Omental fat pad (tissue), 4 donors: ENCODE measurements around the gene PAX2. TPM values are rescaled to one million over a fixed set of nuclear protein-coding genes. Genes with fewer than 3 reads are reported as not detected.

Experiments used
- ATAC-seq: fragments of 150-250 bp; one replicate; pipeline ENCODE4 v1.9.1; 2016; ENCODE audit warnings: mild to moderate bottlenecking, moderate library complexity; ENCODE audit not compliant: low FRiP score
- DNase-seq: peaks from one replicate; pipeline ENCODE4 v3.0.0-alpha.2; 2019; ENCODE audit warnings: low spot score
- total RNA-seq, 4 donors: library from RNA; depleted of rRNA; stranded (reverse); fragments of >200 nt; gene quantifications; one replicate each; pipeline ENCODE4 v1.1.0, GENCODE V29; 2016
- TF ChIP-seq, protein P1 (sequence below), 3 donors: fragments of 450-650 bp; IDR thresholded peaks; one replicate each; pipeline ENCODE4 v1.5.1; 2016 to 2017; ENCODE audit warnings: antibody characterized with exemption in 3 of 3, mild to moderate bottlenecking in 3 of 3, moderate library complexity in 2 of 3

The PAX2 gene
- total RNA-seq, 4 donors from 2014 or later: not detected

DNA sequence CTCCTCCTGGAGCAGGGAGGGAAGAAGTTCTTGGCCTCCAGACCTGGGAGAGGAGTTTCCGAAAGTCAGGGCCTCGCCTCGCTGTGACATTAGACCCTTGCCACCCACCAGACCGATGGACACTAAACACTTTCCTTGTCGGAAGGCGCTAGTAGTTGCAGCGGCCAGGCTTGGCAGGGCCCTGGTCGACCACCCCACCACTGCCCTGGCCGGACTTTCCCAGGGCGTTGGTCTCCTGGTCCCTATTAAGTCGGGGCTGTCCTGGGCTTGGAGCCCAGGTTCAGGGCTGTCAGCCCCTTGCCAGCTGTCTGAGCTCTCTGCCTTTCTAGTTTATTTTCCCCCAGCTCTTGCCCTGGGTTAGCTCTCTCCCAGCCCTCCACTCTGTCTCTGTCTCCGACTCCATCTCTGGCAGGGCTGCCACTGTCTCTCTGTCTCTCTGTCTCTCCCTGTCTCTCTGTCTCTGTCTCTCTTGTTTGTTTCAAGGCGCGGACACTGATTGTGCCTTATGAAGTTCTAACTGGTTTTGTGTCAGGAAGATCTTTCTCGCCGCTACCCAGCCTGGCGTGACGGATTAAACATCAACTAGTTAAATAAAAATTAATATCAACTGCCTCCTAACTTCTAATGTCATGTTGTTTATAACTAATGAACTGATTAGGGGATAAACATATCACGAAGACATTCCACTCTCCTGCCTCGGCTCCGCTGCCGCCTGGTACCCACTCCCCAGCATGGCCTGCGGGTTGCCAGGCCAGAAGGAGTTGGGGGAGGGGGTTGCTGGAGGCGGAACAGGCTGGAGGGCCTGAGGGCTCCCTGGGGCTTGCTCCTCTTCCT is 13.8 kb upstream of the PAX2 start:
- no peak for ATAC-seq
- no peak for DNase-seq
- TF ChIP-seq, protein P1, sequence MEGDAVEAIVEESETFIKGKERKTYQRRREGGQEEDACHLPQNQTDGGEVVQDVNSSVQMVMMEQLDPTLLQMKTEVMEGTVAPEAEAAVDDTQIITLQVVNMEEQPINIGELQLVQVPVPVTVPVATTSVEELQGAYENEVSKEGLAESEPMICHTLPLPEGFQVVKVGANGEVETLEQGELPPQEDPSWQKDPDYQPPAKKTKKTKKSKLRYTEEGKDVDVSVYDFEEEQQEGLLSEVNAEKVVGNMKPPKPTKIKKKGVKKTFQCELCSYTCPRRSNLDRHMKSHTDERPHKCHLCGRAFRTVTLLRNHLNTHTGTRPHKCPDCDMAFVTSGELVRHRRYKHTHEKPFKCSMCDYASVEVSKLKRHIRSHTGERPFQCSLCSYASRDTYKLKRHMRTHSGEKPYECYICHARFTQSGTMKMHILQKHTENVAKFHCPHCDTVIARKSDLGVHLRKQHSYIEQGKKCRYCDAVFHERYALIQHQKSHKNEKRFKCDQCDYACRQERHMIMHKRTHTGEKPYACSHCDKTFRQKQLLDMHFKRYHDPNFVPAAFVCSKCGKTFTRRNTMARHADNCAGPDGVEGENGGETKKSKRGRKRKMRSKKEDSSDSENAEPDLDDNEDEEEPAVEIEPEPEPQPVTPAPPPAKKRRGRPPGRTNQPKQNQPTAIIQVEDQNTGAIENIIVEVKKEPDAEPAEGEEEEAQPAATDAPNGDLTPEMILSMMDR (IDR thresholded peaks at IDR 0.05): no peak

DNA sequence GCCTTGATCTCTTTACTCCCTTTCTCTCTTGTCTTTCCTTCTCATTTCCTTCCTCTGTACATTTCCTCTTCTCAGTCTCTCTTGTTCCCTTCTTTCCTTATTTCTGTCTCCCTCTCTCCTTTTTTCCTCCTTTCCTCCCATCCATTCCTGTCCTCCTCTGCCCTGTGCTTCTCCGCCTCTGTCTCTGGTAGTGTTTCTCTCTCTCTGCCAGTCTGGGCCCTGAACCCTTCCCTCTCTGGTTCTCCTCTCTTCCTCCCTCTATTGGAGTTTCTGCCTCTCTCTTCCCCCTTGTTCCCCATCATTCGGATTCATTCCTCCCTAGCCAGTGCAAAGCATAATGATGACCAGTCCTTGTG is 13.2 kb upstream of the PAX2 start:
- DNase-seq (no peak), ATAC-seq (no peak)
- TF ChIP-seq, protein P1 (IDR thresholded peaks at IDR 0.05): no peak

DNA sequence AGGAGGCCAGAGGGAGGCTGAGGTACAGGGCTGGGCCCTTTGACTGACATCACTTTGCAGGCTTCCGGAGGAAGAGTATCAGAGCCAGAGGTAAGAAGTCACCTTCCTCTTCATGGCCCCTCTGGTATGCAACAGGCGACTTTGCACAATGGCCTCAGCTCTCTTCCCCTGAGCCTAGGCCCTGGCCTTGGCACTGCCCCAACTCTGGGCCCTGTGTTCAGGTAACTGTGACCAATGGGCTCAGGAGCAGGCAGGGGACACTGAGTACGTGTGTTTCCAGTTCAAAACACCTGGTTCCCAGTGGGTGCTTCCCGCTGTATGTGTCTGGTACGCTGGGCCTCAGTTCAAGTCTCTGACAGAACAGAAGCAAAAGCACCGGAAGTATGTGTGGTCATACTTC is 12.1 kb upstream of the PAX2 start:
- no peak for ATAC-seq
- TF ChIP-seq, protein P1 (IDR thresholded peaks at IDR 0.05): no peak
- DNase-seq: no peak

DNA sequence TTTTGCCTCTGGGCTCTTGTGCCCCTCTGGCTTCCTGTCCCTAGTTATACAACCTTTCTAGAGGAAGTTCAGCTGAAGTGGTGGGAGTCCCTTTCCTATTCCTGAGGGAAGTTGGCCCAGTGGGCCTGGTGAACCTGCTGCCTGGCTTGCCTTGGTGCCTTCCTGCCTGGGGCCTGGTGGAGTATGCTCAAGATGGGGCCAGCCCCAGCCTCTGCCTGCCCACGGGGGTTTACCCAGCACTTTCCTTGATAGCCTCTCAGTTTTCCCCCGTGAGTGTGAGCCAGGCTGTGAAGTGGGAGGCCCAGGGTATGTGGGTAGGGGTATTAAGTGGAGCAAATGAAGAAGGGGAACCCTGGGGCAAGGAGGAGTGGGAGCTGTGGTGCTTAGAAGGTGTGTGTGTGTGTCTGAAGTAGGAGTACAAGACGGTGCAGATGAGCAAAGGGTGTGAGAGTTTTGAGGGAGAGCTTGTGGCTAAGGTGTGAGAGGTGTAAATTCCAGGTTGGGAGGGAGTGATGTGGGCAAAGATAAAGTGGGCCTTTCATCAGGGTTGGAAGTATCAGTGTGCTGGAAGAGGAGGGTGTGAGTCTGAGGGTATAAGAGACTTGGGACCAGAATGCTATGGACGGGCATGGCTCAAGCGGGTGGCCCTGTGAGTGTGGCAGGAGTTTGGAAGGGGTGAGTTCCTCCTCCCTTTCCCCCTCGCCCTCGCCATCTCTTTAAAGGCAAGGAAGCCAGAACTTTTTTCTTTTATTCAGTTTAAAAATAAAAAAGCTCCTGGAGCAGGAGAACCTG is 10.9 kb upstream of the PAX2 start:
- no peak for DNase-seq
- TF ChIP-seq, protein P1 (IDR thresholded peaks at IDR 0.05): no peak
- no peak for ATAC-seq

DNA sequence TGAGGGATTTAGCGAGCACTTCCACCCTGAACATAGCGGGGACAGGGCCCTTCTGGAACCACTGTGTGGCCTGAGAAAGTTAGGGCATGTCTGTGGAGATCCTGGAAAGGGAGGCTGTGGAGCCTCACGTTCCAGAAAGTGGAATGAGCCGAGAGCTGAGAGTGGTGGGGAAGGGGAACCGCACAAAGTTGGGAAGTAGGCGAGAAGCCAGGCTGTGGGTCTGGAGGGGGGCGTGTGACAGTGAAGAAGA is 10.4 kb upstream of the PAX2 start:
- TF ChIP-seq, protein P1 (IDR thresholded peaks at IDR 0.05): no peak
- no peak for DNase-seq
- no peak for ATAC-seq

DNA sequence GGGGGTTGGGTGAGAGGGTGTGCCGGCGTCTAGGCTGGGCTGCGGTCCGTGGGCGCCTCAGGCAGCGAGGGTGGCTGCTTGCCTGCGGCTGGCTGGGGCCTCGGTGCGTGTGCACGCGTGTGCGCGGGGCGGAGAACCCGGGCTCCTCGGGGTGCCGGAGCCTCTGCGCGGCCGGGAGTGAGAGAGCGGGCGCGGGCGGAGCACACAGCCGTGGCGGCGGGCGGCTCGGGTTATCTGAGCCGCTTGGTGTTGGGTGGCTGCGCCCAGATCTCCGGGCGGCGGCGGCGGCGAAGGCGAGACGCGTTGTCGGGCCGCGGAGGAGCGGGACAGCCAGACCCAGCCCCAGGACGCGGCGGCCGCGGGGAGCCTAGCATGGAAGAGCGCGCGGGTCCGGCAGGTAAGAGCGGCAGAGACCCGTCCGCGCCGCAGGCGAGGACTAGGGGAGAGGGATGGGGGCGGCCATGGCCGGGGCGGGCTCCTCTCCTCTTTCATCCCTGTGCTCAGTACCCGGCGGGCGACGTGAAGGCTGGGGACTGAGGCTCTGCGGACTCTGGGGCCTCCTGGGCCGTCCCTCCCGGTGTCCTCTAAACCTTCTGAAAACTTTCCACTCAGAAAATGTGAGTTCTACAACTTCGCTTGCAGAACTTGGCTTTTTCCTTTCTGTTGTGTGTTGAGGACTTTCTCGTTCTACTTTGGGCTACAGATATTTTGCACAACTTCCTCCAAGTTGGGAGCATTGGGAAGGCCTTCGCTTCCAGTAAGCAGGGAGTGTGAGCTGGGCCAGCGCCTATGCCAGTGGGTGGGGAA is 9.8 kb upstream of the PAX2 start:
- ATAC-seq (peak; percentile 20), DNase-seq (no peak)
- TF ChIP-seq, protein P1 (IDR thresholded peaks at IDR 0.05): no peak
